Adipocyte (in vitro differentiated cells): ENCODE results near the gene TMC5.

Experiments
- DNase-seq: peaks from one replicate; pipeline ENCODE4 v3.0.0-alpha.2; 2015; ENCODE audit warnings: low read depth
- H3K27me3 ChIP-seq: replicated peaks from 2 replicates; pipeline ENCODE4 v1.7.0; 2013; ENCODE audit warnings: mild to moderate bottlenecking, low read length, moderate library complexity; ENCODE audit not compliant: control insufficient read depth, insufficient read depth
- H3K36me3 ChIP-seq: 2 replicates; pipeline ENCODE4 v1.7.0; 2013; ENCODE audit warnings: low read length, mild to moderate bottlenecking, moderate library complexity; ENCODE audit not compliant: control insufficient read depth, insufficient read depth, severe bottlenecking
- H3K4me1 ChIP-seq: 2 replicates; pipeline ENCODE4 v1.7.0; 2013; ENCODE audit warnings: mild to moderate bottlenecking, low read length, moderate library complexity; ENCODE audit not compliant: control insufficient read depth, insufficient read depth
- H3K4me3 ChIP-seq: 2 replicates; pipeline ENCODE4 v1.7.0; 2013; ENCODE audit warnings: mild to moderate bottlenecking, low read length, moderate library complexity
- H3K9ac ChIP-seq: 2 replicates; pipeline ENCODE4 v1.7.0; 2013; ENCODE audit warnings: mild to moderate bottlenecking, low read length, moderate library complexity
- H3K9me3 ChIP-seq: 2 replicates; pipeline ENCODE4 v1.7.0; 2013; ENCODE audit warnings: mild to moderate bottlenecking, low read length, moderate library complexity; ENCODE audit not compliant: control insufficient read depth

The TMC5 gene

DNA sequence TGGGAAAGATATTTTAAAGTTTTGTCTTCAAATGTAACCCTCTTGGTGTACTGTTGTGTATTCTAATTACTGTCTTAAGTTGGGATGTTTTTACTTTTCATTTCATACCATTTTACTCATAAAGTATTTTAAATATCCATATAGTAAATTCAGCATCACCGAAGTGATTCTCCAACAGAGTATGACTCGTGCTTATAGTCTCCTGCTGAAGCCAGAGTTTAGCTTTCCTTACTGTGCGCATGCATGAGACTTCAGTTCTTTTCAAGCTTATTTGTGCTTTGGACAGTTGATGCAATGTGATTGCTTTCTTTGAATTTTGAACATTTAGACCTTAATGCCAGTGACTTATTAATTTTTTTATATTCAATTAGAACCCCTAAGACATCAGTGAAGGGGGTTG is 130.5 kb downstream of the TMC5 start:
- no peak for DNase-seq
- Histone ChIP-seq H3K27me3 (no peaks in the 10 kb centered on the region), H3K4me3 (no peak overlapping the region), H3K36me3 (peaks cover 50% of the 10 kb centered on the region), H3K9ac (no peak overlapping the region), H3K4me1 (no peaks in the 10 kb centered on the region), H3K9me3 (no peaks in the 10 kb centered on the region)
